GM20431 (cell line): Measurements from ENCODE around the gene SHROOM1.
"Not testable (repeated sequence)": the region's sequence is repeated elsewhere in the genome, so short reads cannot be mapped to it uniquely, and the experiment has no call there.

Experiments
- in situ Hi-C: fragments of 300-500 bp; cut with MseI, MboI; formaldehyde crosslinking; loops from one replicate; pipeline ENCODE4 v1.15.0; 2020; ENCODE audit warnings: low sequenced_read_pairs; ENCODE audit not compliant: unreplicated experiment

SHROOM1 gene

GRCh38 chr5:132812123-132812765, 18.2 kb downstream of the SHROOM1 start:
- in situ Hi-C loops: no loop called here

- in situ Hi-C loops: no loop called here
Observed at GRCh38 chr5:132810605-132811004, 19.8 kb downstream of the SHROOM1 start.

- in situ Hi-C loops: no loop called here
Observed at GRCh38 chr5:132808866-132809265, 21.6 kb downstream of the SHROOM1 start.

- in situ Hi-C loops: no loop called here
Observed at GRCh38 chr5:132808448-132808847, 22.0 kb downstream of the SHROOM1 start.

GRCh38 chr5:132807163-132807838, 23.1 kb downstream of the SHROOM1 start:
- in situ Hi-C loops: no loop called here

GRCh38 chr5:132806804-132807162, 23.7 kb downstream of the SHROOM1 start:
- in situ Hi-C loops: not testable (repeated sequence)

GRCh38 chr5:132805872-132806271, 24.6 kb downstream of the SHROOM1 start:
- in situ Hi-C loops: not testable (repeated sequence)

GRCh38 chr5:132804219-132804618, 26.2 kb downstream of the SHROOM1 start:
- in situ Hi-C loops: not testable (repeated sequence)

- in situ Hi-C loops: not testable (repeated sequence)
Observed at GRCh38 chr5:132802685-132803066, 27.8 kb downstream of the SHROOM1 start.

- in situ Hi-C loops: no loop called here
Observed at GRCh38 chr5:132802044-132802684, 28.3 kb downstream of the SHROOM1 start.

- in situ Hi-C loops: no loop called here
Observed at GRCh38 chr5:132800545-132800944, 29.9 kb downstream of the SHROOM1 start.

GRCh38 chr5:132799392-132799791, 31.1 kb downstream of the SHROOM1 start:
- in situ Hi-C loops: no loop called here

- in situ Hi-C loops: no loop called here
Observed at GRCh38 chr5:132797651-132798050, 32.8 kb downstream of the SHROOM1 start.

- in situ Hi-C loops: no loop called here
Observed at GRCh38 chr5:132791026-132791425, 39.4 kb downstream of the SHROOM1 start.

GRCh38 chr5:132790201-132790865, 40.1 kb downstream of the SHROOM1 start:
- in situ Hi-C loops: no loop called here

GRCh38 chr5:132788990-132789886, 41.2 kb downstream of the SHROOM1 start:
- in situ Hi-C loops: no loop called here

- in situ Hi-C loops: no loop called here
Observed at GRCh38 chr5:132788508-132788907, 41.9 kb downstream of the SHROOM1 start.

- in situ Hi-C loops: no loop called here
Observed at GRCh38 chr5:132787076-132787475, 43.4 kb downstream of the SHROOM1 start.

GRCh38 chr5:132785864-132786263, 44.6 kb downstream of the SHROOM1 start:
- in situ Hi-C loops: no loop called here

- in situ Hi-C loops: no loop called here
Observed at GRCh38 chr5:132785365-132785764, 45.1 kb downstream of the SHROOM1 start.
